HEK293 (cell line): Measurements from ENCODE around the gene CDH3.

Source experiments
- CTCF ChIP-seq: fragments of 450-650 bp; formaldehyde crosslinking; IDR thresholded peaks from 2 replicates; pipeline ENCODE4 v1.5.1; 2016; ENCODE audit warnings: missing biosample characterization, missing genetic modification characterization
- KLF1 ChIP-seq: fragments of 450-650 bp; formaldehyde crosslinking; IDR thresholded peaks from 2 replicates; pipeline ENCODE4 v1.5.1; 2016; ENCODE audit warnings: missing biosample characterization, missing genetic modification characterization
- KLF9 ChIP-seq: fragments of 450-650 bp; formaldehyde crosslinking; IDR thresholded peaks from 2 replicates; pipeline ENCODE4 v1.5.1; 2016; ENCODE audit warnings: missing biosample characterization, missing genetic modification characterization, low read depth
- MYNN ChIP-seq: fragments of 450-650 bp; formaldehyde crosslinking; IDR thresholded peaks from 2 replicates; pipeline ENCODE4 v1.5.1; 2016; ENCODE audit warnings: missing biosample characterization, missing genetic modification characterization, borderline replicate concordance
- REST ChIP-seq: fragments of 450-650 bp; formaldehyde crosslinking; IDR thresholded peaks from 2 replicates; pipeline ENCODE4 v1.5.1; 2016; ENCODE audit warnings: missing biosample characterization, missing genetic modification characterization
- TSHZ1 ChIP-seq: fragments of 450-650 bp; formaldehyde crosslinking; IDR thresholded peaks from 2 replicates; pipeline ENCODE4 v1.5.1; 2016; ENCODE audit warnings: missing biosample characterization, missing genetic modification characterization, borderline replicate concordance
- ZNF146 ChIP-seq: fragments of 450-650 bp; formaldehyde crosslinking; IDR thresholded peaks from 2 replicates; pipeline ENCODE4 v1.5.1; 2016; ENCODE audit warnings: missing biosample characterization, missing genetic modification characterization
- ZNF169 ChIP-seq: fragments of 450-650 bp; formaldehyde crosslinking; IDR thresholded peaks from 2 replicates; pipeline ENCODE4 v1.5.1; 2016; ENCODE audit warnings: missing biosample characterization, missing genetic modification characterization
- ZNF544 ChIP-seq: fragments of 450-650 bp; formaldehyde crosslinking; IDR thresholded peaks from 2 replicates; pipeline ENCODE4 v1.5.0; 2017; ENCODE audit warnings: missing biosample characterization, missing genetic modification characterization
- ZNF558 ChIP-seq: fragments of 450-650 bp; formaldehyde crosslinking; IDR thresholded peaks from 2 replicates; pipeline ENCODE4 v1.5.1; 2016; ENCODE audit warnings: missing biosample characterization, missing genetic modification characterization
- ZNF660 ChIP-seq: fragments of 450-650 bp; IDR thresholded peaks from 2 replicates; pipeline ENCODE4 v1.5.1; 2018; ENCODE audit warnings: missing biosample characterization, mild to moderate bottlenecking, missing genetic modification characterization
- ZNF747 ChIP-seq: fragments of 450-650 bp; formaldehyde crosslinking; IDR thresholded peaks from 2 replicates; pipeline ENCODE4 v1.5.1; 2016; ENCODE audit warnings: missing biosample characterization, missing genetic modification characterization

GRCh38 chr16:68695575-68695974, 50.5 kb downstream of the CDH3 start:
- TF ChIP-seq CTCF (tag by site-specific recombination) = no peak
- TF ChIP-seq TSHZ1 = no peak
- TF ChIP-seq ZNF558 = no peak
- TF ChIP-seq KLF9 (tag by site-specific recombination) = no peak
- TF ChIP-seq KLF1 (tag by site-specific recombination) = no peak
- TF ChIP-seq ZNF747 (tag by site-specific recombination) = no peak
- TF ChIP-seq MYNN (tag by site-specific recombination) = no peak
- no peak for TF ChIP-seq ZNF146 (tag by site-specific recombination)
- no peak for TF ChIP-seq REST
- no peak for TF ChIP-seq ZNF544 (tag by site-specific recombination)
- TF ChIP-seq ZNF660 (tag by site-specific recombination) = no peak
- TF ChIP-seq ZNF169 = no peak
